ENCODE data around the gene RPS6KB2.

The RPS6KB2 gene

GRCh38 chr11:67434395-67434881 lies 6.1 kb downstream of the RPS6KB2 start:
- in situ Hi-C loops (cut with HindIII; ENCODE audit: low sequenced_read_pairs), result no loop called here
- TF ChIP-seq CTCF (IDR thresholded peaks at IDR 0.05; ENCODE audit: low read depth, low read length), result no peak
- DNase-seq (ENCODE audit: low read depth, low spot score), result no peak
- H3K4me3 ChIP-seq (ENCODE audit: low read depth, low read length), result no peak overlapping the region

- H3K4me3 ChIP-seq (ENCODE audit: low read depth, low read length), result no peak overlapping the region
- TF ChIP-seq CTCF (IDR thresholded peaks at IDR 0.05; ENCODE audit: low read depth, low read length), result no peak
- DNase-seq (ENCODE audit: low read depth, low spot score), result no peak
- in situ Hi-C loops (cut with HindIII; ENCODE audit: low sequenced_read_pairs), result no loop called here
Observed at GRCh38 chr11:67435031-67435726, 6.9 kb downstream of the RPS6KB2 start.

GRCh38 chr11:67435727-67436458 lies 7.6 kb downstream of the RPS6KB2 start:
- in situ Hi-C loops (cut with HindIII; ENCODE audit: low sequenced_read_pairs), result no loop called here
- H3K4me3 ChIP-seq (ENCODE audit: low read depth, low read length), result no peak overlapping the region
- no peak for TF ChIP-seq CTCF (IDR thresholded peaks at IDR 0.05; ENCODE audit: low read depth, low read length)
- no peak for DNase-seq (ENCODE audit: low read depth, low spot score)

GRCh38 chr11:67436459-67437081 lies 8.3 kb downstream of the RPS6KB2 start:
- peak; percentile 11 for DNase-seq (ENCODE audit: low read depth, low spot score)
- no peak for TF ChIP-seq CTCF (IDR thresholded peaks at IDR 0.05; ENCODE audit: low read depth, low read length)
- in situ Hi-C loops (cut with HindIII; ENCODE audit: low sequenced_read_pairs), result no loop called here
- no peak overlapping the region for H3K4me3 ChIP-seq (ENCODE audit: low read depth, low read length)

- DNase-seq (ENCODE audit: low read depth, low spot score), result no peak
- H3K4me3 ChIP-seq (ENCODE audit: low read depth, low read length), result no peak within 1 kb of the TSS
Observed at GRCh38 chr11:67437082-67437808, 9.0 kb downstream of the RPS6KB2 start, which contains the start of gene PTPRCAP. PTPRCAP (minus strand) TSS chr11:67437682; CDS start chr11:67437619, 63 bp downstream.

More at GRCh38 chr11:67437082-67437808, 9.0 kb downstream of the RPS6KB2 start, which contains the start of gene PTPRCAP:
- in situ Hi-C loops (cut with HindIII; ENCODE audit: low sequenced_read_pairs), result no loop called here
- no peak for TF ChIP-seq CTCF (IDR thresholded peaks at IDR 0.05; ENCODE audit: low read depth, low read length)
